Muscle layer of colon (tissue), 2 donors: ENCODE measurements around the gene DCD.
"Not testable (repeated sequence)": the region's sequence is repeated elsewhere in the genome, so short reads cannot be mapped to it uniquely, and the experiment has no call there.

Source experiments
- H3K27ac ChIP-seq: one replicate; pipeline ENCODE4 v1.7.0; 2013; ENCODE audit warnings: low read depth, mild to moderate bottlenecking, low read length, moderate library complexity
- H3K27me3 ChIP-seq, 2 donors: one replicate each; pipeline ENCODE4 v1.7.0; 2013; ENCODE audit warnings: low read length in 2 of 2, mild to moderate bottlenecking in 2 of 2; ENCODE audit not compliant: insufficient read depth in 2 of 2, control insufficient read depth in 1 of 2
- H3K36me3 ChIP-seq: one replicate; pipeline ENCODE4 v1.7.0; 2013; ENCODE audit warnings: mild to moderate bottlenecking, low read length; ENCODE audit not compliant: insufficient read depth
- H3K4me1 ChIP-seq: one replicate; pipeline ENCODE4 v1.7.0; 2013; ENCODE audit warnings: mild to moderate bottlenecking, low read length; ENCODE audit not compliant: insufficient read depth
- H3K4me3 ChIP-seq, 2 donors: one replicate each; pipeline ENCODE4 v1.7.0; 2013; ENCODE audit warnings: low read length in 2 of 2, low read depth in 1 of 2, mild to moderate bottlenecking in 1 of 2, moderate library complexity in 1 of 2
- H3K9ac ChIP-seq: one replicate; pipeline ENCODE4 v1.7.0; 2013; ENCODE audit warnings: low read length
- H3K9me3 ChIP-seq: one replicate; pipeline ENCODE4 v1.7.0; 2013; ENCODE audit warnings: mild to moderate bottlenecking, low read length
- donor health status: abdominal sarcoma.
- donor health status: Adenocarcinoma of cecum.

The DCD gene

GRCh38 chr12:54650889-54651288 is 2.7 kb upstream of the DCD start:
- Histone ChIP-seq H3K9ac (no peak overlapping the region), H3K9me3 (no peaks in the 10 kb centered on the region), H3K27ac (no peak overlapping the region), H3K27me3 (no peaks in the 10 kb centered on the region), H3K36me3 (no peaks in the 10 kb centered on the region), H3K4me3 (no peak overlapping the region), H3K4me1 (no peaks in the 10 kb centered on the region)

GRCh38 chr12:54650409-54650808 is 2.2 kb upstream of the DCD start:
- no peaks in the 10 kb centered on the region for H3K9me3 ChIP-seq
- H3K36me3 ChIP-seq: no peaks in the 10 kb centered on the region
- H3K9ac ChIP-seq: no peak overlapping the region
- no peaks in the 10 kb centered on the region for H3K4me1 ChIP-seq
- no peak overlapping the region for H3K27ac ChIP-seq
- no peaks in the 10 kb centered on the region for H3K27me3 ChIP-seq
- no peak overlapping the region for H3K4me3 ChIP-seq

- Histone ChIP-seq H3K36me3 (no peaks in the 10 kb centered on the region), H3K4me1 (no peaks in the 10 kb centered on the region), H3K27me3 (no peaks in the 10 kb centered on the region), H3K27ac (no peak overlapping the region), H3K9me3 (no peaks in the 10 kb centered on the region), H3K4me3 (no peak overlapping the region), H3K9ac (no peak overlapping the region)
Measured at GRCh38 chr12:54649825-54650224, 1.7 kb upstream of the DCD start.

GRCh38 chr12:54641554-54641953 is 6.6 kb downstream of the DCD start:
- H3K9me3 ChIP-seq: no peaks in the 10 kb centered on the region
- no peak overlapping the region for H3K27ac ChIP-seq
- H3K4me1 ChIP-seq: no peaks in the 10 kb centered on the region
- no peak overlapping the region for H3K4me3 ChIP-seq
- H3K27me3 ChIP-seq: no peaks in the 10 kb centered on the region
- no peak overlapping the region for H3K9ac ChIP-seq
- no peaks in the 10 kb centered on the region for H3K36me3 ChIP-seq

GRCh38 chr12:54641089-54641488 is 7.1 kb downstream of the DCD start:
- Histone ChIP-seq H3K4me3 (no peak overlapping the region), H3K9me3 (no peaks in the 10 kb centered on the region), H3K27ac (no peak overlapping the region), H3K4me1 (no peaks in the 10 kb centered on the region), H3K27me3 (no peaks in the 10 kb centered on the region), H3K36me3 (no peaks in the 10 kb centered on the region), H3K9ac (no peak overlapping the region)

GRCh38 chr12:54639112-54639511 is 9.1 kb downstream of the DCD start:
- not testable (repeated sequence) for H3K4me1 ChIP-seq, H3K27me3 ChIP-seq, H3K9me3 ChIP-seq, H3K4me3 ChIP-seq, H3K9ac ChIP-seq, H3K27ac ChIP-seq, H3K36me3 ChIP-seq

GRCh38 chr12:54634795-54635194 is 13.4 kb downstream of the DCD start, which contains the start of gene LACRT:
LACRT (minus strand) TSS chr12:54634895; CDS start chr12:54634841, 54 bp downstream.
- Histone ChIP-seq H3K9ac (no peak within 1 kb of the TSS), H3K9me3 (no peaks in the 10 kb centered on the region), H3K36me3 (no peaks in the 10 kb centered on the region)

GRCh38 chr12:54631988-54632728 is 16.0 kb downstream of the DCD start:
- no peaks in the 10 kb centered on the region for H3K36me3 ChIP-seq
- H3K9me3 ChIP-seq: no peaks in the 10 kb centered on the region
- no peak overlapping the region for H3K4me3 ChIP-seq
- no peaks in the 10 kb centered on the region for H3K27me3 ChIP-seq
- no peaks in the 10 kb centered on the region for H3K4me1 ChIP-seq
- H3K9ac ChIP-seq: no peak overlapping the region
- H3K27ac ChIP-seq: no peak overlapping the region

More at GRCh38 chr12:54634795-54635194, 13.4 kb downstream of the DCD start, which contains the start of gene LACRT:
- no peaks in the 10 kb centered on the region for H3K27me3 ChIP-seq
- H3K27ac ChIP-seq: no peak within 1 kb of the TSS
- H3K4me1 ChIP-seq: no peaks in the 10 kb centered on the region
- no peak within 1 kb of the TSS for H3K4me3 ChIP-seq

- H3K4me3 ChIP-seq: no peak overlapping the region
- H3K27ac ChIP-seq: no peak overlapping the region
- H3K9ac ChIP-seq: no peak overlapping the region
- no peaks in the 10 kb centered on the region for H3K36me3 ChIP-seq
- H3K9me3 ChIP-seq: no peaks in the 10 kb centered on the region
- H3K4me1 ChIP-seq: no peaks in the 10 kb centered on the region
- H3K27me3 ChIP-seq: no peaks in the 10 kb centered on the region
Measured at GRCh38 chr12:54631551-54631950, 16.6 kb downstream of the DCD start.

GRCh38 chr12:54629925-54630324 is 18.2 kb downstream of the DCD start:
- no peaks in the 10 kb centered on the region for H3K4me1 ChIP-seq
- no peak overlapping the region for H3K9ac ChIP-seq
- H3K4me3 ChIP-seq: no peak overlapping the region
- H3K27ac ChIP-seq: no peak overlapping the region
- no peaks in the 10 kb centered on the region for H3K9me3 ChIP-seq
- H3K36me3 ChIP-seq: no peaks in the 10 kb centered on the region
- H3K27me3 ChIP-seq: no peaks in the 10 kb centered on the region

- H3K9ac ChIP-seq: no peak overlapping the region
- H3K4me1 ChIP-seq: no peaks in the 10 kb centered on the region
- H3K27me3 ChIP-seq: no peaks in the 10 kb centered on the region
- no peak overlapping the region for H3K4me3 ChIP-seq
- no peaks in the 10 kb centered on the region for H3K9me3 ChIP-seq
- no peaks in the 10 kb centered on the region for H3K36me3 ChIP-seq
- H3K27ac ChIP-seq: no peak overlapping the region
Measured at GRCh38 chr12:54628186-54628846, 19.8 kb downstream of the DCD start.

GRCh38 chr12:54627304-54627703 is 20.9 kb downstream of the DCD start:
- no peak overlapping the region for H3K9ac ChIP-seq
- no peaks in the 10 kb centered on the region for H3K27me3 ChIP-seq
- no peaks in the 10 kb centered on the region for H3K4me1 ChIP-seq
- H3K4me3 ChIP-seq: no peak overlapping the region
- H3K36me3 ChIP-seq: no peaks in the 10 kb centered on the region
- H3K27ac ChIP-seq: no peak overlapping the region
- H3K9me3 ChIP-seq: no peaks in the 10 kb centered on the region
